ENCODE results near the gene L1CAM.

L1CAM gene

GRCh38 chrX:153897899-153898298 lies 11.9 kb upstream of the L1CAM start:
- no peaks in the 10 kb centered on the region for H3F3A ChIP-seq (ENCODE audit: insufficient read depth)
- H2AFZ ChIP-seq (ENCODE audit: low read depth, low read length, severe bottlenecking), result no peak overlapping the region
- no peak overlapping the region for H3K4me2 ChIP-seq (ENCODE audit: low read depth, low read length, poor library complexity, severe bottlenecking)
- H3K27ac ChIP-seq (ENCODE audit: low read depth, low read length), result no peak overlapping the region
- no peaks in the 10 kb centered on the region for H4K20me1 ChIP-seq (ENCODE audit: low read depth, low read length)
- no peaks in the 10 kb centered on the region for H3K36me3 ChIP-seq (ENCODE audit: low read length)
- no peaks in the 10 kb centered on the region for H3K9me3 ChIP-seq (ENCODE audit: insufficient read depth, low read length)
- no peak overlapping the region for H3K4me3 ChIP-seq (ENCODE audit: insufficient read depth, low read length, poor library complexity, severe bottlenecking)
- no peaks in the 10 kb centered on the region for H3K9me2 ChIP-seq (replicated peaks; ENCODE audit: insufficient read depth, low read length)
- H3K79me2 ChIP-seq (ENCODE audit: insufficient read depth, low read length), result no peaks in the 10 kb centered on the region
- H3K9ac ChIP-seq (ENCODE audit: low read length), result no peak overlapping the region
- H3K27me3 ChIP-seq (ENCODE audit: low read length), result no peaks in the 10 kb centered on the region
- TF ChIP-seq EZH2phosphoT487 (conservative IDR thresholded peaks at IDR 0.05; ENCODE audit: low read length) (no peak), CTCF (IDR thresholded peaks at IDR 0.05; ENCODE audit: insufficient read depth, low read length, poor library complexity, severe bottlenecking) (no peak)

GRCh38 chrX:153889123-153889522 lies 3.1 kb upstream of the L1CAM start:
- Histone ChIP-seq H3K9me2 (replicated peaks; ENCODE audit: insufficient read depth, low read length) (no peaks in the 10 kb centered on the region), H3K4me3 (ENCODE audit: insufficient read depth, low read length, poor library complexity, severe bottlenecking) (no peak overlapping the region), H3K27me3 (ENCODE audit: low read length) (no peaks in the 10 kb centered on the region), H2AFZ (ENCODE audit: low read depth, low read length, severe bottlenecking) (no peak overlapping the region), H3K4me2 (ENCODE audit: low read depth, low read length, poor library complexity, severe bottlenecking) (no peak overlapping the region), H3F3A (ENCODE audit: insufficient read depth) (no peaks in the 10 kb centered on the region), H3K9ac (ENCODE audit: low read length) (no peak overlapping the region), H4K20me1 (ENCODE audit: low read depth, low read length) (no peaks in the 10 kb centered on the region), H3K79me2 (ENCODE audit: insufficient read depth, low read length) (no peaks in the 10 kb centered on the region), H3K36me3 (ENCODE audit: low read length) (no peaks in the 10 kb centered on the region), H3K27ac (ENCODE audit: low read depth, low read length) (no peak overlapping the region), H3K9me3 (ENCODE audit: insufficient read depth, low read length) (no peaks in the 10 kb centered on the region)
- no peak for TF ChIP-seq EZH2phosphoT487 (conservative IDR thresholded peaks at IDR 0.05; ENCODE audit: low read length)
- no peak for TF ChIP-seq CTCF (IDR thresholded peaks at IDR 0.05; ENCODE audit: insufficient read depth, low read length, poor library complexity, severe bottlenecking)

- TF ChIP-seq CTCF (IDR thresholded peaks at IDR 0.05; ENCODE audit: insufficient read depth, low read length, poor library complexity, severe bottlenecking) (no peak), EZH2phosphoT487 (conservative IDR thresholded peaks at IDR 0.05; ENCODE audit: low read length) (no peak)
- Histone ChIP-seq H3K4me2 (ENCODE audit: low read depth, low read length, poor library complexity, severe bottlenecking) (no peak overlapping the region), H3K9me2 (replicated peaks; ENCODE audit: insufficient read depth, low read length) (no peaks in the 10 kb centered on the region), H3K4me3 (ENCODE audit: insufficient read depth, low read length, poor library complexity, severe bottlenecking) (no peak overlapping the region), H3K27ac (ENCODE audit: low read depth, low read length) (no peak overlapping the region), H2AFZ (ENCODE audit: low read depth, low read length, severe bottlenecking) (no peak overlapping the region), H3K9ac (ENCODE audit: low read length) (no peak overlapping the region), H3K9me3 (ENCODE audit: insufficient read depth, low read length) (no peaks in the 10 kb centered on the region), H3K36me3 (ENCODE audit: low read length) (no peaks in the 10 kb centered on the region), H3K79me2 (ENCODE audit: insufficient read depth, low read length) (no peaks in the 10 kb centered on the region), H4K20me1 (ENCODE audit: low read depth, low read length) (no peaks in the 10 kb centered on the region), H3K27me3 (ENCODE audit: low read length) (no peaks in the 10 kb centered on the region), H3F3A (ENCODE audit: insufficient read depth) (no peaks in the 10 kb centered on the region)
Observed at GRCh38 chrX:153888344-153888743, 2.4 kb upstream of the L1CAM start.
